Activated CD8-positive, alpha-beta memory T cell treated with anti-CD3 and anti-CD28 coated beads, Interleukin-2, amount 50 U/mL, for 4 hours (primary cell): ENCODE measurements around the gene POMT2.
"Not testable (repeated sequence)": the region's sequence is repeated elsewhere in the genome, so short reads cannot be mapped to it uniquely, and the experiment has no call there.

Experiments
- DNase-seq: peaks from one replicate; pipeline ENCODE4 v3.0.0-alpha.2; 2020

The POMT2 gene

GRCh38 chr14:77320238-77320935 is at the start of gene POMT2:
Gene POMT2 (minus strand): TSS chr14:77320883. CDS start chr14:77320681, 202 bp downstream.
- peak; percentile 92 for DNase-seq

- no peak for DNase-seq
These were observed 48.6 kb upstream of the POMT2 start for GRCh38 chr14:77369285-77369684.

- DNase-seq, result no peak
These were observed 43.5 kb upstream of the POMT2 start for GRCh38 chr14:77364146-77364545.

GRCh38 chr14:77359626-77360025 is 38.9 kb upstream of the POMT2 start:
- no peak for DNase-seq

- no peak for DNase-seq
These were observed 36.2 kb upstream of the POMT2 start for GRCh38 chr14:77356899-77357298.

GRCh38 chr14:77355811-77356210 is 35.1 kb upstream of the POMT2 start:
- DNase-seq, result no peak

- no peak for DNase-seq
These were observed 32.9 kb upstream of the POMT2 start for GRCh38 chr14:77353469-77354141.

GRCh38 chr14:77347751-77348150 is 27.1 kb upstream of the POMT2 start:
- no peak for DNase-seq

- DNase-seq, result no peak
These were observed 25.8 kb upstream of the POMT2 start for GRCh38 chr14:77346495-77346894.

GRCh38 chr14:77344377-77344996 is 23.8 kb upstream of the POMT2 start:
- no peak for DNase-seq

- DNase-seq, result no peak
These were observed 23.0 kb upstream of the POMT2 start for GRCh38 chr14:77343662-77344061.

- no peak for DNase-seq
These were observed 22.2 kb upstream of the POMT2 start for GRCh38 chr14:77342726-77343397.

GRCh38 chr14:77340389-77340788 is 19.7 kb upstream of the POMT2 start:
- no peak for DNase-seq

GRCh38 chr14:77339407-77339806 is 18.7 kb upstream of the POMT2 start:
- no peak for DNase-seq

- no peak for DNase-seq
These were observed 17.6 kb upstream of the POMT2 start for GRCh38 chr14:77338302-77338701.

- DNase-seq, result no peak
These were observed 17.2 kb upstream of the POMT2 start for GRCh38 chr14:77337880-77338279.

- DNase-seq, result not testable (repeated sequence)
These were observed 16.6 kb upstream of the POMT2 start for GRCh38 chr14:77337255-77337654.

GRCh38 chr14:77335576-77335975 is 14.9 kb upstream of the POMT2 start:
- no peak for DNase-seq

GRCh38 chr14:77329872-77330271 is 9.2 kb upstream of the POMT2 start:
- no peak for DNase-seq

- DNase-seq, result no peak
These were observed 6.4 kb upstream of the POMT2 start for GRCh38 chr14:77327111-77327510.

- no peak for DNase-seq
These were observed 5.0 kb upstream of the POMT2 start for GRCh38 chr14:77325746-77326094.

- DNase-seq, result no peak
These were observed 4.4 kb upstream of the POMT2 start for GRCh38 chr14:77324816-77325745.

GRCh38 chr14:77324289-77324688 is 3.6 kb upstream of the POMT2 start:
- no peak for DNase-seq
